Muscle layer of duodenum (tissue), 2 donors: Measurements from ENCODE around the gene AFAP1.

Source experiments
- H3K27ac ChIP-seq: one replicate; pipeline ENCODE4 v1.7.0; 2013; ENCODE audit warnings: mild to moderate bottlenecking, low read length
- H3K27me3 ChIP-seq: one replicate; pipeline ENCODE4 v1.7.0; 2013; ENCODE audit warnings: low read depth, mild to moderate bottlenecking, control low read depth, low read length
- H3K36me3 ChIP-seq, 2 donors: one replicate each; pipeline ENCODE4 v1.7.0; 2013; ENCODE audit warnings: low read length in 2 of 2, control low read depth in 1 of 2, mild to moderate bottlenecking in 1 of 2; ENCODE audit not compliant: insufficient read depth in 2 of 2, control insufficient read depth in 1 of 2
- H3K4me1 ChIP-seq, 2 donors: one replicate each; pipeline ENCODE4 v1.7.0; 2013; ENCODE audit warnings: low read length in 2 of 2, mild to moderate bottlenecking in 2 of 2, control low read depth in 1 of 2, moderate library complexity in 1 of 2; ENCODE audit not compliant: insufficient read depth in 2 of 2, control insufficient read depth in 1 of 2
- H3K4me3 ChIP-seq, 2 donors: one replicate each; pipeline ENCODE4 v1.7.0; 2013; ENCODE audit warnings: low read length in 2 of 2, low read depth in 1 of 2, mild to moderate bottlenecking in 1 of 2
- H3K9me3 ChIP-seq, 2 donors: one replicate each; pipeline ENCODE4 v1.7.0; 2013; ENCODE audit warnings: low read length in 2 of 2, control low read depth in 1 of 2, mild to moderate bottlenecking in 1 of 2; ENCODE audit not compliant: control insufficient read depth in 1 of 2
- donor health status: healthy.

Gene AFAP1

GRCh38 chr4:7828793-7829301 lies 110.8 kb downstream of the AFAP1 start:
- Histone ChIP-seq H3K27ac (peak overlapping the region; percentile 79), H3K4me3 (no peak overlapping the region), H3K4me1 (peaks cover 15 to 17% of the 10 kb centered on the region in 2 donors), H3K27me3 (no peaks in the 10 kb centered on the region), H3K36me3 (peaks cover 5 to 10% of the 10 kb centered on the region in 2 donors), H3K9me3 (no peaks in the 10 kb centered on the region)

- peaks cover 20 to 23% of the 10 kb centered on the region in 2 donors for H3K4me1 ChIP-seq
- H3K4me3 ChIP-seq, result no peak overlapping the region
These were observed 111.5 kb downstream of the AFAP1 start for GRCh38 chr4:7828011-7828720.

GRCh38 chr4:7827566-7827965 lies 112.1 kb downstream of the AFAP1 start:
- Histone ChIP-seq H3K4me1 (peaks cover 20 to 26% of the 10 kb centered on the region in 2 donors), H3K27me3 (no peaks in the 10 kb centered on the region), H3K9me3 (no peaks in the 10 kb centered on the region), H3K27ac (peak overlapping the region; percentile 79), H3K36me3 (peaks cover 5 to 10% of the 10 kb centered on the region in 2 donors), H3K4me3 (no peak overlapping the region)

More at GRCh38 chr4:7828011-7828720, 111.5 kb downstream of the AFAP1 start:
- H3K27me3 ChIP-seq, result no peaks in the 10 kb centered on the region
- no peaks in the 10 kb centered on the region for H3K9me3 ChIP-seq
- H3K27ac ChIP-seq, result peak overlapping the region; percentile 79
- peaks cover 5 to 10% of the 10 kb centered on the region in 2 donors for H3K36me3 ChIP-seq

- Histone ChIP-seq H3K9me3 (no peaks in the 10 kb centered on the region), H3K4me3 (no peak overlapping the region), H3K27ac (no peak overlapping the region), H3K36me3 (peaks cover 5 to 10% of the 10 kb centered on the region in 2 donors), H3K27me3 (no peaks in the 10 kb centered on the region), H3K4me1 (peaks cover 26 to 31% of the 10 kb centered on the region in 2 donors)
These were observed 112.8 kb downstream of the AFAP1 start for GRCh38 chr4:7826909-7827306.

GRCh38 chr4:7826176-7826908 lies 113.3 kb downstream of the AFAP1 start:
- Histone ChIP-seq H3K4me3 (no peak overlapping the region), H3K4me1 (peaks cover 32 to 33% of the 10 kb centered on the region in 2 donors), H3K27ac (no peak overlapping the region), H3K36me3 (peaks cover 5 to 10% of the 10 kb centered on the region in 2 donors), H3K9me3 (no peaks in the 10 kb centered on the region), H3K27me3 (no peaks in the 10 kb centered on the region)

- Histone ChIP-seq H3K27ac (peak overlapping the region; percentile 73), H3K4me3 (no peak overlapping the region), H3K4me1 (peaks cover 33 to 49% of the 10 kb centered on the region in 2 donors), H3K27me3 (no peaks in the 10 kb centered on the region), H3K36me3 (peaks cover 5 to 10% of the 10 kb centered on the region in 2 donors), H3K9me3 (no peaks in the 10 kb centered on the region)
These were observed 115.4 kb downstream of the AFAP1 start for GRCh38 chr4:7824218-7824617.

GRCh38 chr4:7823416-7823824 lies 116.2 kb downstream of the AFAP1 start:
- Histone ChIP-seq H3K4me1 (peaks cover 30 to 56% of the 10 kb centered on the region in 2 donors), H3K27ac (peak overlapping the region; percentile 73), H3K4me3 (no peak overlapping the region), H3K36me3 (peaks cover 5 to 17% of the 10 kb centered on the region in 2 donors), H3K9me3 (no peaks in the 10 kb centered on the region), H3K27me3 (no peaks in the 10 kb centered on the region)

- Histone ChIP-seq H3K27ac (peak overlapping the region; percentile 73), H3K36me3 (peaks cover 5 to 17% of the 10 kb centered on the region in 2 donors), H3K4me3 (no peak overlapping the region), H3K27me3 (no peaks in the 10 kb centered on the region), H3K4me1 (peaks cover 28 to 61% of the 10 kb centered on the region in 2 donors), H3K9me3 (no peaks in the 10 kb centered on the region)
These were observed 116.8 kb downstream of the AFAP1 start for GRCh38 chr4:7822877-7823276.

- Histone ChIP-seq H3K36me3 (peaks cover 5 to 16% of the 10 kb centered on the region in 2 donors), H3K9me3 (no peaks in the 10 kb centered on the region), H3K27me3 (no peaks in the 10 kb centered on the region), H3K4me1 (peaks cover 26 to 62% of the 10 kb centered on the region in 2 donors), H3K4me3 (peak overlapping the region in 1 of 2 donors; percentile 8), H3K27ac (peak overlapping the region; percentile 78)
These were observed 117.5 kb downstream of the AFAP1 start for GRCh38 chr4:7822137-7822505.

- Histone ChIP-seq H3K36me3 (peaks cover 11 to 13% of the 10 kb centered on the region in 2 donors), H3K4me3 (peak overlapping the region in 1 of 2 donors; percentile 8), H3K9me3 (no peaks in the 10 kb centered on the region), H3K27me3 (no peaks in the 10 kb centered on the region), H3K4me1 (peaks cover 26 to 62% of the 10 kb centered on the region in 2 donors), H3K27ac (peak overlapping the region; percentile 78)
These were observed 118.2 kb downstream of the AFAP1 start for GRCh38 chr4:7821245-7822136.
